ENCODE results near the gene FEV.

Gene FEV

DNA sequence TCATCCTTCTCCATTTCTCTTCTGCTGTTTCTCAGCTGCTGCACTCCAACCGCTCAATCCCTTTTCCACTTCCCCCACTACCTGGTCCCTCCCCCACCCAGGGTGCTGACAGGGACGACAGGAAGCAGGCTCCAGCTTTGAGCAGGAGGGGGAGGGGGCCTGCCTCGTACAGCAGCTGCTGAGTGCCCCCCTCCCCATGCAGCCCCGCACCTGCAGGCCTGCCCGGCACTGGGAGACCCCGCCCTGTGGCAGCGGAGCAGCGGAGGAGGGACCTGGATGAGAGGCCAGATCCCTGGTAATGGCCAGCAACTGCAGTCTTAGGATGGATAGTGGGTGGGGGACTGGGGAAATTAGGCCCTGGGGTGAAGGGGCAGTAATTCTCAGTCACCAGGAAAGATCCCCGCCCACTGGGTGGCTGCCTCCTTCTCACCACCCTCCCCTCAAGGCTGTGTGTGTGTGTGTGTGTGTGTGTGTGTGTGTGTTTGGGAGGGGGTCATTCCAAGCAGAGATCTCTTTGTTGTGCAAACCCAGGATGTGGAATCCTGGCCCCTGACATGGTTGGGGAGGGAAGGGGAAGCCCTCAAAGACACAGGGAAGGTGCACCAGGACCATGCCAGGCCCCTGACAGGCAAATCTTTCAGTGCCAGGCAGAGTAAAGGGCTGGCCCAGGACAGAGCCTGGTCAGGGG is 15.0 kb upstream of the FEV start:
- DNase-seq (ENCODE audit: low read depth), result no peak
- H3K4me3 ChIP-seq (ENCODE audit: low read depth, low read length), result no peak overlapping the region
- TF ChIP-seq POLR2A (IDR thresholded peaks at IDR 0.05; ENCODE audit: extremely low read depth, insufficient read length) (no peak), MYC (IDR thresholded peaks at IDR 0.05; ENCODE audit: low read depth, low read length) (no peak)
- TF ChIP-seq, protein P1, sequence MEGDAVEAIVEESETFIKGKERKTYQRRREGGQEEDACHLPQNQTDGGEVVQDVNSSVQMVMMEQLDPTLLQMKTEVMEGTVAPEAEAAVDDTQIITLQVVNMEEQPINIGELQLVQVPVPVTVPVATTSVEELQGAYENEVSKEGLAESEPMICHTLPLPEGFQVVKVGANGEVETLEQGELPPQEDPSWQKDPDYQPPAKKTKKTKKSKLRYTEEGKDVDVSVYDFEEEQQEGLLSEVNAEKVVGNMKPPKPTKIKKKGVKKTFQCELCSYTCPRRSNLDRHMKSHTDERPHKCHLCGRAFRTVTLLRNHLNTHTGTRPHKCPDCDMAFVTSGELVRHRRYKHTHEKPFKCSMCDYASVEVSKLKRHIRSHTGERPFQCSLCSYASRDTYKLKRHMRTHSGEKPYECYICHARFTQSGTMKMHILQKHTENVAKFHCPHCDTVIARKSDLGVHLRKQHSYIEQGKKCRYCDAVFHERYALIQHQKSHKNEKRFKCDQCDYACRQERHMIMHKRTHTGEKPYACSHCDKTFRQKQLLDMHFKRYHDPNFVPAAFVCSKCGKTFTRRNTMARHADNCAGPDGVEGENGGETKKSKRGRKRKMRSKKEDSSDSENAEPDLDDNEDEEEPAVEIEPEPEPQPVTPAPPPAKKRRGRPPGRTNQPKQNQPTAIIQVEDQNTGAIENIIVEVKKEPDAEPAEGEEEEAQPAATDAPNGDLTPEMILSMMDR (IDR thresholded peaks at IDR 0.05; ENCODE audit: low read depth, low read length), result no peak
- TF ChIP-seq, protein P2, sequence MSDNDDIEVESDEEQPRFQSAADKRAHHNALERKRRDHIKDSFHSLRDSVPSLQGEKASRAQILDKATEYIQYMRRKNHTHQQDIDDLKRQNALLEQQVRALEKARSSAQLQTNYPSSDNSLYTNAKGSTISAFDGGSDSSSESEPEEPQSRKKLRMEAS (IDR thresholded peaks at IDR 0.05; ENCODE audit: low read depth, low read length), result no peak

DNA sequence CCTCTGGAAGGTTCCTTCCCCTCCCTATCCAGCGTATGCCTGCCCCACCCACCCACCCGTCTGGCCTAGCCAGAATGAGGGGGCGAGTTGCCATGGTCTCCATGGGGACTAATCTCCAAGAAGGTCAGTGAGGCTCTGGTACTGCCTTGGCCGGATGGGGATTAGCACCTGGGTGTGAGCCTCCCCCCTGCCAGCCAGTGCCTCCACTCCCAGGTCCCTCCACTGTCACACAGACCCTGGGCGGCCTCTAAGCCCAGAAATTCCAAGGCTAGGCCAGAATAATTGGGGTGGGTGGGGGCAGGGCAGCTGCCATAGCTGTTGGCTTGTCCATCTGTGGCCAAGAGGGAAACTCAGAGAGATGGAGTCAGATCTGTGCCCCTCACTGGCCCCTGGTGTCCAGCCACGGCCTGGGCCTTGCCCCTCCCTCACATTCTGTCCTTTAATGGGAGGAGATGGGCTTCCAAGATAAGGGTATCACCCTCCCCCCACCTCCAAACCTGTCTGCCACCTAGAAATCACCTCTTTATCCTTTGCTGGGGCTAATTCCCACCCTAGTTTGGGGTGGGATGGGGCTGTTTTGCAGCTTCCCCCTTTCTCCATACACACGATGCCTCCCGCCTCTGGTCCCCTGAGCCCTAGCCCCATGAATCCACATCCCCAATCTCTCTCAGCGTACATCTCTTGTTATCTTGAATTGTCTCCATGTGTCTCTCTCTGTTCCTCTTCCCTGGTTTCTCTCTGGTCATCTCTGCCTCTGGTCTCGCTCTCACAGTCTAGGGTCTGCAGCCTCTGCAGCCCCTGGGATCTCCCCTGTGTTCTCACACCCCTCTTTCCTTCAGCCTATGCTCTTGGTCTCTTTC is 14.3 kb upstream of the FEV start:
- TF ChIP-seq, protein P2 (IDR thresholded peaks at IDR 0.05; ENCODE audit: low read depth, low read length), result no peak
- no peak for TF ChIP-seq POLR2A (IDR thresholded peaks at IDR 0.05; ENCODE audit: extremely low read depth, insufficient read length)
- TF ChIP-seq, protein P1 (IDR thresholded peaks at IDR 0.05; ENCODE audit: low read depth, low read length), result no peak
- TF ChIP-seq MYC (IDR thresholded peaks at IDR 0.05; ENCODE audit: low read depth, low read length), result no peak
- DNase-seq (ENCODE audit: low read depth), result no peak
- H3K4me3 ChIP-seq (ENCODE audit: low read depth, low read length), result no peak overlapping the region

DNA sequence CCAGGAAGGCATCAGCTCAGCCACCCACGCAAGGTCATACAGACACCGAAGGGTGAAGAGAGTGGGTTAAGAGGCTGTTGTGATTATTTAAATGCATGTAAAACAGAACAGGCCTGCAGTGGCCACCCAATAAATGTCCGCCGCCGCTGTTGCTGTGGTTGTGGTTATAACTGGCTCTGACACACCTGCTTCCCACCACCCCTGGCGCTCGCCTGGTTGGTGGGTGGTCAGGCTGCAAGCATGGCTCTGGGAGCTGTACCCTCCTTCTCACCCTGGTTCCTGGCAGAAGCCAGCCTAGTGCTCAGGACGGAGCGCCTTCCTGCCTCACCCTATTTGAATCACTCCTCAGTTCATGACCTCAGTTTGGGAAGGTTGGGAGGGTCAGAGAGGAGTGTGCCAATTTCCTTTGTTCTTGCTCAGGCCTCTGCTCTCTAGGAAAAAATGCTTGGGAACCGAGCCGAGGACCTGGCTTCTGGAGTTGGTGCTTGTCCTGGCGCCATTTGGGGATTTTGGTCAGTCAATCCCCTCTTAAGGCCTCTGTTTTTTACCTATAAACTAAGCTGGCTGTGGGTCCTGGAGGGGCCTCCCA is 13.5 kb upstream of the FEV start:
- DNase-seq (ENCODE audit: low read depth), result no peak
- no peak overlapping the region for H3K4me3 ChIP-seq (ENCODE audit: low read depth, low read length)
- TF ChIP-seq, protein P1 (IDR thresholded peaks at IDR 0.05; ENCODE audit: low read depth, low read length), result no peak
- TF ChIP-seq, protein P2 (IDR thresholded peaks at IDR 0.05; ENCODE audit: low read depth, low read length), result no peak
- TF ChIP-seq POLR2A (IDR thresholded peaks at IDR 0.05; ENCODE audit: extremely low read depth, insufficient read length) (no peak), MYC (IDR thresholded peaks at IDR 0.05; ENCODE audit: low read depth, low read length) (no peak)

DNA sequence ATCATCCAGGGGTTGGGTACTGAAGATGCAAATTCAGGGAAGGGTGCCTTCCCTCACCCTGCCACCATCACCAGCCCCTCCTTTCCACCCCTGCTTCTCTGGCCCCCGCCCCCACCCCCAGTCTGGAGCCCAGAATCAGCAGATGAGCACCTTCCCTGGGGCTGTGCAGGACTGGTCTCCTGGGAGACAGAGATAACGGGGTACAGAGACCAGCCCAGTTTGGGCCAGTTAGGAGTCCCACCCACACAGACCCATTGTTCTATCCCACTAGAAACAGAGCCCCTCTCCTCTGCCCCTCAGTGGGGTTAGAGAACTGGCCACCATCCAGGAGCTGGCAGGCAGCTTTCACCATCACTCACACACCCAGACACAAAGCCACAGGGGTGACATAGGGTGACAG is 12.7 kb upstream of the FEV start:
- TF ChIP-seq, protein P1 (IDR thresholded peaks at IDR 0.05; ENCODE audit: low read depth, low read length), result no peak
- TF ChIP-seq MYC (IDR thresholded peaks at IDR 0.05; ENCODE audit: low read depth, low read length), result no peak
- DNase-seq (ENCODE audit: low read depth), result no peak

DNA sequence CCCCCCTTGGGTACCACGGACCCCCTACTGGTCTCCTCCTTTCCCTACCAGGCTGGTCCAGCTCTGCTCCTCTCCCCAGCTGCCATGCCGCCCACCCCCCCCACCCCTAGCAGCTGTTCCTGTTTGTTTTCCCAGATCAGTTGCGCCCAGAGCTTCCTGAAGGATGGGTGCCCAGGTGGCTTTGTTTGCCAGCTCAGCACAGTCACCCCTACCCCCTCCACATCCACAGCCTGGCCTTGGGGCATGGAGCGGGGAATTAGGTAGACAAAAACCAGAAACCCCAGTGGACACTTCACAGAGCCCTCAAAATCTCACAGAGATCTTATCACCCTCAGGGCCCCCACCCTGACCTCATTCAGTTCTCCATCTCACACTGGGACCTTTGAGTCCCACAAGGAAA is 12.0 kb upstream of the FEV start:
- TF ChIP-seq, protein P2 (IDR thresholded peaks at IDR 0.05; ENCODE audit: low read depth, low read length), result no peak
- TF ChIP-seq, protein P1 (IDR thresholded peaks at IDR 0.05; ENCODE audit: low read depth, low read length), result no peak
- no peak for TF ChIP-seq POLR2A (IDR thresholded peaks at IDR 0.05; ENCODE audit: extremely low read depth, insufficient read length)
- no peak for TF ChIP-seq MYC (IDR thresholded peaks at IDR 0.05; ENCODE audit: low read depth, low read length)
- no peak for DNase-seq (ENCODE audit: low read depth)
- H3K4me3 ChIP-seq (ENCODE audit: low read depth, low read length), result no peak overlapping the region

More for the DNA sequence above, 12.7 kb upstream of the FEV start:
- H3K4me3 ChIP-seq (ENCODE audit: low read depth, low read length), result no peak overlapping the region
